HepG2 (cell line): ENCODE results near the gene PPP2R5B. TPM values are rescaled to one million over a fixed set of nuclear protein-coding genes. Genes with fewer than 3 reads are reported as not detected.

Experiments used
- AKAP8 ChIP-seq: sonication (generic); formaldehyde crosslinking; IDR thresholded peaks from 2 replicates; pipeline ENCODE4 v1.5.1; 2020; ENCODE audit warnings: mild to moderate bottlenecking, missing genetic modification reagents
- CBX1 ChIP-seq: IDR thresholded peaks from one replicate; pipeline ENCODE4 v1.6.1; 2016; ENCODE audit warnings: antibody characterized with exemption, low read depth
- IKZF4 ChIP-seq: sonication (generic); formaldehyde crosslinking; IDR thresholded peaks from 2 replicates; pipeline ENCODE4 v1.5.1; 2020; ENCODE audit warnings: borderline replicate concordance, mild to moderate bottlenecking, low read depth, missing genetic modification reagents; ENCODE audit errors: not compliant biosample characterization
- JUN ChIP-seq: sonication (generic); formaldehyde crosslinking; IDR thresholded peaks from 2 replicates; pipeline ENCODE4 v1.4.0; 2020; ENCODE audit warnings: mild to moderate bottlenecking, missing genetic modification reagents
- NFIC ChIP-seq: IDR thresholded peaks from 2 replicates; pipeline ENCODE4 v1.6.1; 2012; ENCODE audit warnings: mild to moderate bottlenecking, low read length, inconsistent platforms
- SOX13 ChIP-seq, 3 experiments: fragments of 450-650 bp in 1 of 3; sonication (generic) in 1 of 3; formaldehyde crosslinking in 1 of 3; IDR thresholded peaks in 2 of 3; conservative IDR thresholded peaks in 1 of 3; 2 replicates each; pipeline versions ENCODE4 v1.5.0 to v1.6.1; 2016 to 2020; ENCODE audit warnings: antibody characterized with exemption in 1 of 3, mild to moderate bottlenecking in 1 of 3, missing compliant biosample characterization in 1 of 3, missing genetic modification reagents in 1 of 3, moderate library complexity in 1 of 3
- ZNF720 ChIP-seq: sonication (generic); formaldehyde crosslinking; IDR thresholded peaks from 2 replicates; pipeline ENCODE4 v1.4.0; 2020; ENCODE audit warnings: missing genetic modification reagents
- ZNF878 ChIP-seq: sonication (generic); formaldehyde crosslinking; IDR thresholded peaks from 2 replicates; pipeline ENCODE4 v1.8.1; 2023; ENCODE audit warnings: mild to moderate bottlenecking, missing genetic modification reagents, moderate library complexity
- polyA plus RNA-seq, 8 experiments: library from polyadenylated mRNA; depleted of rRNA in 3 of 8; stranded (reverse) in 7 of 8; unstranded in 1 of 8; fragments of >200 nt; fragmentation: Illumina TruSeq in 4 of 8; extraction: Trizol in 4 of 8; gene quantifications; 2 replicates each; pipeline versions ENCODE4 v1.2.1 to v1.2.3, GENCODE V29; 2011 to 2016; ENCODE audit warnings: low read depth in 4 of 8, missing spikeins in 1 of 8, mixed read lengths in 1 of 8; ENCODE audit not compliant: insufficient read depth in 1 of 8
- total RNA-seq, 5 experiments: library from RNA; depleted of rRNA; stranded (reverse); fragments of >200 nt; fragmentation: Illumina TruSeq; extraction: Trizol; gene quantifications; 2 replicates each; pipeline ENCODE4 v1.2.3, GENCODE V29; 2016; ENCODE audit warnings: low read depth in 1 of 5
- TF ChIP-seq, protein P1 (sequence below): sonication (generic); formaldehyde crosslinking; IDR thresholded peaks from 2 replicates; pipeline ENCODE4 v1.5.0; 2020; ENCODE audit warnings: mild to moderate bottlenecking, missing genetic modification reagents
- TF ChIP-seq, protein P2 (sequence below), 2 experiments: sonication (generic) in 1 of 2; formaldehyde crosslinking in 1 of 2; IDR thresholded peaks; 2 replicates each; pipeline versions ENCODE4 v1.5.1 to v1.6.1; 2011 to 2020; ENCODE audit warnings: borderline replicate concordance in 1 of 2, low read depth in 1 of 2, low read length in 1 of 2, mild to moderate bottlenecking in 1 of 2, missing genetic modification reagents in 1 of 2, moderate library complexity in 1 of 2
- TF ChIP-seq, protein P3 (sequence below): sonication (generic); formaldehyde crosslinking; IDR thresholded peaks from 2 replicates; pipeline ENCODE4 v1.4.0; 2020; ENCODE audit warnings: missing genetic modification reagents, borderline replicate concordance
- TF ChIP-seq, protein P4 (sequence below): sonication (generic); formaldehyde crosslinking; IDR thresholded peaks from 2 replicates; pipeline ENCODE4 v1.4.0; 2020; ENCODE audit warnings: mild to moderate bottlenecking, low read depth, missing genetic modification reagents
- TF ChIP-seq, protein P5 (sequence below): IDR thresholded peaks from 2 replicates; pipeline ENCODE4 v1.4.0; 2020; ENCODE audit warnings: mild to moderate bottlenecking, missing genetic modification reagents

PPP2R5B gene
- total and polyA plus RNA-seq, 2 of the 13 experiments (the other 11 are each of a cell fraction or from before 2014, with no cell fraction given), result 2.3 to 8.3 TPM

DNA sequence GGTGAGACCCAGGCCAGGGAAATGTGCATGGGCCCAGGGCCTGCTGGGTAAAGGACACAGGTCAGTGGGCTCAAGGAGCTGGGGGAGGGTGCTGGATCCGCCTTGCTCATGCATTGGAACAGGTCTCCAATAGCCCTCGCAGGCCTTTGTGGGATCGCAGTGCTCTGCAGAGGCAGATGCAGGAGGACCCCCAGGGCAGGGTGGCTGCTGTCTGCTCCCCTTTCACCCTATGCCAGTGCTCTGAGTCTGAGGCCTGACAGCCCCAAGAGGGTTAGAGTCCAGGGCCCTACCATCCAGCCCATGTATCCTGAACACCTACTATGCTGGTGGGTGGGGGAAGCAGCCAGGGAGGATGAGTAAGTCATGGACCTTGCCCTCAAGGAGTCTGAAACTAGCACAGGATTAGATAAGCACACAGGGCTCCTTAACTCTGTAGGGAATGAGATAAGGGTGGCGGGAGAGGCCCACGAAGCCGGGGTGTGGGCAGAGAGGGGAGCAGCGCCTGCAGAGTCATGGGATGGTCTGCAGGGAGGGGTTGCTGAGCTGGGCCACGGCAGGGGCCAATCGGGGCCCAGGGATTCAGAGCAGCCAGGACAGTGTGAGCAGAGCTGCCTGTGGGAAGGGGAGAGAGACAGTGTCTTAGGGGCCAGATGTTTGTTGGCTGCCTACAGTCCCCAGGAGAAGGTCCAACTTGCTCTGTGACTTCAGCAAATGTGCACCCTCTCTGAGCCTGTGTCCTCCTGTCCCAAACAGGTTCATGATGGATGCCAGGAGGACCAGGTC, 35.6 kb upstream of the PPP2R5B start (continued):
- TF ChIP-seq, protein P1, sequence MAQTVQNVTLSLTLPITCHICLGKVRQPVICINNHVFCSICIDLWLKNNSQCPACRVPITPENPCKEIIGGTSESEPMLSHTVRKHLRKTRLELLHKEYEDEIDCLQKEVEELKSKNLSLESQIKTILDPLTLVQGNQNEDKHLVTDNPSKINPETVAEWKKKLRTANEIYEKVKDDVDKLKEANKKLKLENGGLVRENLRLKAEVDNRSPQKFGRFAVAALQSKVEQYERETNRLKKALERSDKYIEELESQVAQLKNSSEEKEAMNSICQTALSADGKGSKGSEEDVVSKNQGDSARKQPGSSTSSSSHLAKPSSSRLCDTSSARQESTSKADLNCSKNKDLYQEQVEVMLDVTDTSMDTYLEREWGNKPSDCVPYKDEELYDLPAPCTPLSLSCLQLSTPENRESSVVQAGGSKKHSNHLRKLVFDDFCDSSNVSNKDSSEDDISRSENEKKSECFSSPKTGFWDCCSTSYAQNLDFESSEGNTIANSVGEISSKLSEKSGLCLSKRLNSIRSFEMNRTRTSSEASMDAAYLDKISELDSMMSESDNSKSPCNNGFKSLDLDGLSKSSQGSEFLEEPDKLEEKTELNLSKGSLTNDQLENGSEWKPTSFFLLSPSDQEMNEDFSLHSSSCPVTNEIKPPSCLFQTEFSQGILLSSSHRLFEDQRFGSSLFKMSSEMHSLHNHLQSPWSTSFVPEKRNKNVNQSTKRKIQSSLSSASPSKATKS (CRISPR knock-in tag), result no peak
- TF ChIP-seq CBX1 (peak; percentile 22), AKAP8 (CRISPR knock-in tag) (peak; percentile 68; the same call in 1 of the 2 replicates), ZNF878 (CRISPR knock-in tag) (peak; percentile 23; the same call in 1 of the 2 replicates), JUN (CRISPR knock-in tag) (peak; percentile 40; the same call in 1 of the 2 replicates), NFIC (no peak), IKZF4 (no peak), ZNF720 (CRISPR knock-in tag) (no peak), SOX13 (IDR thresholded peaks at IDR 0.05) (peak; percentile 2; the same call in 1 of the 2 replicates), SOX13 (CRISPR knock-in tag; conservative IDR thresholded peaks at IDR 0.05 in 1 of 2, IDR thresholded peaks at IDR 0.05 in 1 of 2) (no peak)
- TF ChIP-seq, protein P2, sequence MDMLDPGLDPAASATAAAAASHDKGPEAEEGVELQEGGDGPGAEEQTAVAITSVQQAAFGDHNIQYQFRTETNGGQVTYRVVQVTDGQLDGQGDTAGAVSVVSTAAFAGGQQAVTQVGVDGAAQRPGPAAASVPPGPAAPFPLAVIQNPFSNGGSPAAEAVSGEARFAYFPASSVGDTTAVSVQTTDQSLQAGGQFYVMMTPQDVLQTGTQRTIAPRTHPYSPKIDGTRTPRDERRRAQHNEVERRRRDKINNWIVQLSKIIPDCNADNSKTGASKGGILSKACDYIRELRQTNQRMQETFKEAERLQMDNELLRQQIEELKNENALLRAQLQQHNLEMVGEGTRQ (IDR thresholded peaks at IDR 0.05; ENCODE audit: low read depth, low read length), result no peak
- TF ChIP-seq, protein P2 (CRISPR knock-in tag; IDR thresholded peaks at IDR 0.05; ENCODE audit: borderline replicate concordance), result no peak
- TF ChIP-seq, protein P3, sequence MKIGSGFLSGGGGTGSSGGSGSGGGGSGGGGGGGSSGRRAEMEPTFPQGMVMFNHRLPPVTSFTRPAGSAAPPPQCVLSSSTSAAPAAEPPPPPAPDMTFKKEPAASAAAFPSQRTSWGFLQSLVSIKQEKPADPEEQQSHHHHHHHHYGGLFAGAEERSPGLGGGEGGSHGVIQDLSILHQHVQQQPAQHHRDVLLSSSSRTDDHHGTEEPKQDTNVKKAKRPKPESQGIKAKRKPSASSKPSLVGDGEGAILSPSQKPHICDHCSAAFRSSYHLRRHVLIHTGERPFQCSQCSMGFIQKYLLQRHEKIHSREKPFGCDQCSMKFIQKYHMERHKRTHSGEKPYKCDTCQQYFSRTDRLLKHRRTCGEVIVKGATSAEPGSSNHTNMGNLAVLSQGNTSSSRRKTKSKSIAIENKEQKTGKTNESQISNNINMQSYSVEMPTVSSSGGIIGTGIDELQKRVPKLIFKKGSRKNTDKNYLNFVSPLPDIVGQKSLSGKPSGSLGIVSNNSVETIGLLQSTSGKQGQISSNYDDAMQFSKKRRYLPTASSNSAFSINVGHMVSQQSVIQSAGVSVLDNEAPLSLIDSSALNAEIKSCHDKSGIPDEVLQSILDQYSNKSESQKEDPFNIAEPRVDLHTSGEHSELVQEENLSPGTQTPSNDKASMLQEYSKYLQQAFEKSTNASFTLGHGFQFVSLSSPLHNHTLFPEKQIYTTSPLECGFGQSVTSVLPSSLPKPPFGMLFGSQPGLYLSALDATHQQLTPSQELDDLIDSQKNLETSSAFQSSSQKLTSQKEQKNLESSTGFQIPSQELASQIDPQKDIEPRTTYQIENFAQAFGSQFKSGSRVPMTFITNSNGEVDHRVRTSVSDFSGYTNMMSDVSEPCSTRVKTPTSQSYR (CRISPR knock-in tag), result no peak; the same call in 1 of the 2 replicates
- TF ChIP-seq, protein P4, sequence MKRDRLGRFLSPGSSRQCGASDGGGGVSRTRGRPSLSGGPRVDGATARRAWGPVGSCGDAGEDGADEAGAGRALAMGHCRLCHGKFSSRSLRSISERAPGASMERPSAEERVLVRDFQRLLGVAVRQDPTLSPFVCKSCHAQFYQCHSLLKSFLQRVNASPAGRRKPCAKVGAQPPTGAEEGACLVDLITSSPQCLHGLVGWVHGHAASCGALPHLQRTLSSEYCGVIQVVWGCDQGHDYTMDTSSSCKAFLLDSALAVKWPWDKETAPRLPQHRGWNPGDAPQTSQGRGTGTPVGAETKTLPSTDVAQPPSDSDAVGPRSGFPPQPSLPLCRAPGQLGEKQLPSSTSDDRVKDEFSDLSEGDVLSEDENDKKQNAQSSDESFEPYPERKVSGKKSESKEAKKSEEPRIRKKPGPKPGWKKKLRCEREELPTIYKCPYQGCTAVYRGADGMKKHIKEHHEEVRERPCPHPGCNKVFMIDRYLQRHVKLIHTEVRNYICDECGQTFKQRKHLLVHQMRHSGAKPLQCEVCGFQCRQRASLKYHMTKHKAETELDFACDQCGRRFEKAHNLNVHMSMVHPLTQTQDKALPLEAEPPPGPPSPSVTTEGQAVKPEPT (CRISPR knock-in tag), result 0 out of 2 replicates have a peak, but pooled peaks have one; percentile 53
- TF ChIP-seq, protein P5, sequence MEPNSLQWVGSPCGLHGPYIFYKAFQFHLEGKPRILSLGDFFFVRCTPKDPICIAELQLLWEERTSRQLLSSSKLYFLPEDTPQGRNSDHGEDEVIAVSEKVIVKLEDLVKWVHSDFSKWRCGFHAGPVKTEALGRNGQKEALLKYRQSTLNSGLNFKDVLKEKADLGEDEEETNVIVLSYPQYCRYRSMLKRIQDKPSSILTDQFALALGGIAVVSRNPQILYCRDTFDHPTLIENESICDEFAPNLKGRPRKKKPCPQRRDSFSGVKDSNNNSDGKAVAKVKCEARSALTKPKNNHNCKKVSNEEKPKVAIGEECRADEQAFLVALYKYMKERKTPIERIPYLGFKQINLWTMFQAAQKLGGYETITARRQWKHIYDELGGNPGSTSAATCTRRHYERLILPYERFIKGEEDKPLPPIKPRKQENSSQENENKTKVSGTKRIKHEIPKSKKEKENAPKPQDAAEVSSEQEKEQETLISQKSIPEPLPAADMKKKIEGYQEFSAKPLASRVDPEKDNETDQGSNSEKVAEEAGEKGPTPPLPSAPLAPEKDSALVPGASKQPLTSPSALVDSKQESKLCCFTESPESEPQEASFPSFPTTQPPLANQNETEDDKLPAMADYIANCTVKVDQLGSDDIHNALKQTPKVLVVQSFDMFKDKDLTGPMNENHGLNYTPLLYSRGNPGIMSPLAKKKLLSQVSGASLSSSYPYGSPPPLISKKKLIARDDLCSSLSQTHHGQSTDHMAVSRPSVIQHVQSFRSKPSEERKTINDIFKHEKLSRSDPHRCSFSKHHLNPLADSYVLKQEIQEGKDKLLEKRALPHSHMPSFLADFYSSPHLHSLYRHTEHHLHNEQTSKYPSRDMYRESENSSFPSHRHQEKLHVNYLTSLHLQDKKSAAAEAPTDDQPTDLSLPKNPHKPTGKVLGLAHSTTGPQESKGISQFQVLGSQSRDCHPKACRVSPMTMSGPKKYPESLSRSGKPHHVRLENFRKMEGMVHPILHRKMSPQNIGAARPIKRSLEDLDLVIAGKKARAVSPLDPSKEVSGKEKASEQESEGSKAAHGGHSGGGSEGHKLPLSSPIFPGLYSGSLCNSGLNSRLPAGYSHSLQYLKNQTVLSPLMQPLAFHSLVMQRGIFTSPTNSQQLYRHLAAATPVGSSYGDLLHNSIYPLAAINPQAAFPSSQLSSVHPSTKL, result no peak
